ENCODE measurements around the gene PDE3B.

- TF ChIP-seq CTCF (IDR thresholded peaks at IDR 0.05) (no peak), EP300 (IDR thresholded peaks at IDR 0.05) (no peak), POLR2A (IDR thresholded peaks at IDR 0.05; ENCODE audit: low read depth) (no peak), POLR2AphosphoS5 (IDR thresholded peaks at IDR 0.05) (no peak)
These were observed 32.5 kb downstream of the PDE3B start for GRCh38 chr11:14676068-14676467.
